Neutrophil (primary cell): ENCODE results near the gene UGGT1.

Experiments used
- H3K27ac ChIP-seq: fragments of 200-600 bp; sonication (generic); 2 replicates; pipeline ENCODE4 v1.5.1; 2016; ENCODE audit warnings: mild to moderate bottlenecking, moderate library complexity
- H3K27me3 ChIP-seq: fragments of 200-600 bp; sonication (generic); 2 replicates; pipeline ENCODE4 v1.6.0; 2016; ENCODE audit warnings: mild to moderate bottlenecking
- H3K36me3 ChIP-seq: fragments of 200-600 bp; sonication (generic); 2 replicates; pipeline ENCODE4 v1.5.1; 2017
- H3K4me1 ChIP-seq, 2 experiments: fragments of 200-600 bp in 1 of 2; sonication (generic) in 1 of 2; 1 replicate in 1 of 2; 2 replicates in 1 of 2; pipeline versions ENCODE4 v1.5.1 to v1.6.1; 2013 to 2016; ENCODE audit warnings: low read depth in 1 of 2, low read length in 1 of 2, mild to moderate bottlenecking in 1 of 2, moderate library complexity in 1 of 2; ENCODE audit not compliant: control insufficient read depth in 1 of 2, insufficient read depth in 1 of 2
- H3K4me3 ChIP-seq, 2 experiments: fragments of 200-600 bp in 1 of 2; sonication (generic) in 1 of 2; 1 replicate in 1 of 2; 2 replicates in 1 of 2; pipeline ENCODE4 v1.5.1; 2013 to 2016; ENCODE audit warnings: low read depth in 1 of 2, low read length in 1 of 2, mild to moderate bottlenecking in 1 of 2, moderate library complexity in 1 of 2
- H3K9me3 ChIP-seq: fragments of 200-600 bp; sonication (generic); 2 replicates; pipeline ENCODE4 v1.5.1; 2016
- TF ChIP-seq, protein P1 (sequence below): fragments of 200-600 bp; sonication (generic); IDR thresholded peaks from 2 replicates; pipeline ENCODE4 v1.5.1; 2016; ENCODE audit warnings: antibody characterized with exemption

The UGGT1 gene

DNA sequence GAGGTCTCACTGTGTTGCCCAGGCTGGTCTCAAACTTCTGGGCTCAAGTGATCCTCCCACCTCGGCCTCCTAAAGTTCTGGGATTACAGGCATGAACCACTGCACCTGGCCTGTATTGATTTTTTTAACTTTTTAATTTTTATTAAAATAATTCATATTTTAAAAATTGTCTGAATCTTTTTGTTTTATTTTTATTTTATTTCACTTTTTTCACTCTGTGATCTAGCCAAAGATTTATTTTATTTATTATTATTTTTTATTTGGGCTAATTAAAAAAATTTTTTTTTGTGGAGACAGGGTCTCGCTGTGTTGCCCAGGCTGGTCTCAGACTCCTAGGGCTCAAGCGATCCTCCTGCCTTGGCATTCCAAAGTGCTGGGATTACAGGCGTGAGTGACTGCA lies 14.1 kb downstream of the UGGT1 start:
- Histone ChIP-seq H3K27me3 (no peaks in the 10 kb centered on the region), H3K4me1 (no peaks in the 10 kb centered on the region), H3K9me3 (no peaks in the 10 kb centered on the region), H3K4me3 (no peak overlapping the region), H3K27ac (no peak overlapping the region), H3K36me3 (peaks cover 58% of the 10 kb centered on the region)
- TF ChIP-seq, protein P1, sequence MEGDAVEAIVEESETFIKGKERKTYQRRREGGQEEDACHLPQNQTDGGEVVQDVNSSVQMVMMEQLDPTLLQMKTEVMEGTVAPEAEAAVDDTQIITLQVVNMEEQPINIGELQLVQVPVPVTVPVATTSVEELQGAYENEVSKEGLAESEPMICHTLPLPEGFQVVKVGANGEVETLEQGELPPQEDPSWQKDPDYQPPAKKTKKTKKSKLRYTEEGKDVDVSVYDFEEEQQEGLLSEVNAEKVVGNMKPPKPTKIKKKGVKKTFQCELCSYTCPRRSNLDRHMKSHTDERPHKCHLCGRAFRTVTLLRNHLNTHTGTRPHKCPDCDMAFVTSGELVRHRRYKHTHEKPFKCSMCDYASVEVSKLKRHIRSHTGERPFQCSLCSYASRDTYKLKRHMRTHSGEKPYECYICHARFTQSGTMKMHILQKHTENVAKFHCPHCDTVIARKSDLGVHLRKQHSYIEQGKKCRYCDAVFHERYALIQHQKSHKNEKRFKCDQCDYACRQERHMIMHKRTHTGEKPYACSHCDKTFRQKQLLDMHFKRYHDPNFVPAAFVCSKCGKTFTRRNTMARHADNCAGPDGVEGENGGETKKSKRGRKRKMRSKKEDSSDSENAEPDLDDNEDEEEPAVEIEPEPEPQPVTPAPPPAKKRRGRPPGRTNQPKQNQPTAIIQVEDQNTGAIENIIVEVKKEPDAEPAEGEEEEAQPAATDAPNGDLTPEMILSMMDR = no peak

DNA sequence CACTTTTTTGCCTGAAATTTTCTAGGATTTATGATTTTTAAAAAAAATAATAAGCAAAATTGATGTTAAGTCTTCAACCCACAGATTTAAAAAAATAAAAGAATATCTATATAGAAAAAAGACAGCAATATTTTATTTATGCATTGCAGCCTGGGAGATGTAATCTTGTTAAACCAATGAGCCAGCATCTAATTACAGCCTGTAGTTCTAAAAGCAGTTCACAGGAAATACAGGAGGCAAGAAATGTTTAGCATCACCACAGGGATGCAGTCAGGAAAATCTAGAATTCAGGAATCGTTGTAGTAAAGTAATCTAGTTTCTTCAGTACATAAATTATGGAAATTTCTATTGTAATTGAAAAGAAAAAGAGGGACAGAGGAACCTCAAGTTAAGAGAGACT lies 17.2 kb downstream of the UGGT1 start:
- H3K27ac ChIP-seq = no peak overlapping the region
- H3K36me3 ChIP-seq = peaks cover 63% of the 10 kb centered on the region
- no peaks in the 10 kb centered on the region for H3K9me3 ChIP-seq
- H3K27me3 ChIP-seq = no peaks in the 10 kb centered on the region
- no peak overlapping the region for H3K4me3 ChIP-seq
- no peaks in the 10 kb centered on the region for H3K4me1 ChIP-seq
- TF ChIP-seq, protein P1 = no peak

- Histone ChIP-seq H3K4me3 (no peak overlapping the region), H3K36me3 (peaks cover 65% of the 10 kb centered on the region), H3K4me1 (no peaks in the 10 kb centered on the region), H3K9me3 (no peaks in the 10 kb centered on the region), H3K27me3 (no peaks in the 10 kb centered on the region), H3K27ac (no peak overlapping the region)
- TF ChIP-seq, protein P1 = no peak
Observed at GRCh38 chr2:128109243-128109642, 18.2 kb downstream of the UGGT1 start.

GRCh38 chr2:128115921-128116623 lies 25.1 kb downstream of the UGGT1 start:
- TF ChIP-seq, protein P1 = no peak
- Histone ChIP-seq H3K36me3 (peaks cover 83% of the 10 kb centered on the region), H3K4me3 (no peak overlapping the region), H3K4me1 (no peaks in the 10 kb centered on the region), H3K27ac (no peak overlapping the region), H3K9me3 (no peaks in the 10 kb centered on the region), H3K27me3 (no peaks in the 10 kb centered on the region)

- H3K27ac ChIP-seq = no peak overlapping the region
- no peaks in the 10 kb centered on the region for H3K9me3 ChIP-seq
- H3K4me1 ChIP-seq = no peaks in the 10 kb centered on the region
- H3K36me3 ChIP-seq = peaks cover 84% of the 10 kb centered on the region
- TF ChIP-seq, protein P1 = no peak
- no peaks in the 10 kb centered on the region for H3K27me3 ChIP-seq
- H3K4me3 ChIP-seq = no peak overlapping the region
Observed at GRCh38 chr2:128134573-128134972, 43.6 kb downstream of the UGGT1 start.
